ENCODE measurements around the gene L1CAM.

DNA sequence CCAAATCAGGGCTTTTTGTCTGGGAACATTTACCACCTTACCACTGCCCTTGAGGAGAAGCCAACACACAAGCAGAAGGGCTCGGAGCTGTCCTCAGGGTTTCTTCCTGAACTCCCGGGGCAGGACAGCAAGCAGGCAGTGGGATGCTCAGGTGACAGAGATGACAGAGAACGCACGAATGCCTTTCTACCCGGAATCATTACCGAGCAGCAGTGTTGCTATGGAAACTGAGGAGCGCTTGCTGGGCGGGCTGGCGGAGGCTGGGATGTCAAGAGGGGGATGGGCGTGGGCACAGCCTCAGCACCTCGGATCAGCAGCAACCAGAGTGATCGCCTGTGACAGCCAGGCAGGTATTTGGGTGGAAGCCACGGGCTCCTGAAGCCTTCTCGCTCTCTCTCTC, 73.8 kb downstream of the L1CAM start:
- TF ChIP-seq CTCF (IDR thresholded peaks at IDR 0.05) = no peak
- TF ChIP-seq POLR2A (IDR thresholded peaks at IDR 0.05) = no peak

All from lower leg skin (tissue), 3 donors.